Neutrophil (primary cell): ENCODE measurements around the gene ATP6V0C.

Source experiments
- H3K27ac ChIP-seq: fragments of 200-600 bp; sonication (generic); 2 replicates; pipeline ENCODE4 v1.5.1; 2016; ENCODE audit warnings: mild to moderate bottlenecking, moderate library complexity
- H3K27me3 ChIP-seq: fragments of 200-600 bp; sonication (generic); 2 replicates; pipeline ENCODE4 v1.6.0; 2016; ENCODE audit warnings: mild to moderate bottlenecking
- H3K36me3 ChIP-seq: fragments of 200-600 bp; sonication (generic); 2 replicates; pipeline ENCODE4 v1.5.1; 2017
- H3K4me1 ChIP-seq, 2 experiments: fragments of 200-600 bp in 1 of 2; sonication (generic) in 1 of 2; 1 replicate in 1 of 2; 2 replicates in 1 of 2; pipeline versions ENCODE4 v1.5.1 to v1.6.1; 2013 to 2016; ENCODE audit warnings: low read depth in 1 of 2, low read length in 1 of 2, mild to moderate bottlenecking in 1 of 2, moderate library complexity in 1 of 2; ENCODE audit not compliant: control insufficient read depth in 1 of 2, insufficient read depth in 1 of 2
- H3K4me3 ChIP-seq, 2 experiments: fragments of 200-600 bp in 1 of 2; sonication (generic) in 1 of 2; 1 replicate in 1 of 2; 2 replicates in 1 of 2; pipeline ENCODE4 v1.5.1; 2013 to 2016; ENCODE audit warnings: low read depth in 1 of 2, low read length in 1 of 2, mild to moderate bottlenecking in 1 of 2, moderate library complexity in 1 of 2
- H3K9me3 ChIP-seq: fragments of 200-600 bp; sonication (generic); 2 replicates; pipeline ENCODE4 v1.5.1; 2016
- TF ChIP-seq, protein P1 (sequence below): fragments of 200-600 bp; sonication (generic); IDR thresholded peaks from 2 replicates; pipeline ENCODE4 v1.5.1; 2016; ENCODE audit warnings: antibody characterized with exemption

ATP6V0C gene

DNA sequence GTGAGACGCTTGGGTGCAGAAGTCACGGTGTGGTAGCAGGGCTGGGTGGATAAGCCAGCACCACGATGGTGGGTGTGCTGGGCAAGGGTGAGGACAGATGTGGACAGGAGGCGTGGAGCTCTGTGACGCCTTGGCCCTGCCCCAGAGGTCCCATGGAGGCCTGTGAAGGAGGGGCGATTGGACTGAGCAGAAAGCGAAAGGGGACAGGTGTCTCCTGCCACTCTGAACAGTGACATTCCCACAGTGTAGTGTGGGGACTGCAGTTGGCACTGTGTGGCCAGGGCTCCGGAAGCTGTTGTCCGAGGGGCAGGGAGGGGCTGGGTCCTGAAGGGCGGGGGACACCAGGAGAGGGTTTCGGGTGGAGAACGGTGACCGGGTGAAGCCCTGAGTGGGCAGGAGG lies 31.5 kb upstream of the ATP6V0C start:
- Histone ChIP-seq H3K4me3 (no peak overlapping the region), H3K36me3 (no peaks in the 10 kb centered on the region), H3K4me1 (peaks cover 7 to 10% of the 10 kb centered on the region in 2 experiments), H3K9me3 (no peaks in the 10 kb centered on the region), H3K27ac (no peak overlapping the region), H3K27me3 (peaks cover 5% of the 10 kb centered on the region)
- TF ChIP-seq, protein P1, sequence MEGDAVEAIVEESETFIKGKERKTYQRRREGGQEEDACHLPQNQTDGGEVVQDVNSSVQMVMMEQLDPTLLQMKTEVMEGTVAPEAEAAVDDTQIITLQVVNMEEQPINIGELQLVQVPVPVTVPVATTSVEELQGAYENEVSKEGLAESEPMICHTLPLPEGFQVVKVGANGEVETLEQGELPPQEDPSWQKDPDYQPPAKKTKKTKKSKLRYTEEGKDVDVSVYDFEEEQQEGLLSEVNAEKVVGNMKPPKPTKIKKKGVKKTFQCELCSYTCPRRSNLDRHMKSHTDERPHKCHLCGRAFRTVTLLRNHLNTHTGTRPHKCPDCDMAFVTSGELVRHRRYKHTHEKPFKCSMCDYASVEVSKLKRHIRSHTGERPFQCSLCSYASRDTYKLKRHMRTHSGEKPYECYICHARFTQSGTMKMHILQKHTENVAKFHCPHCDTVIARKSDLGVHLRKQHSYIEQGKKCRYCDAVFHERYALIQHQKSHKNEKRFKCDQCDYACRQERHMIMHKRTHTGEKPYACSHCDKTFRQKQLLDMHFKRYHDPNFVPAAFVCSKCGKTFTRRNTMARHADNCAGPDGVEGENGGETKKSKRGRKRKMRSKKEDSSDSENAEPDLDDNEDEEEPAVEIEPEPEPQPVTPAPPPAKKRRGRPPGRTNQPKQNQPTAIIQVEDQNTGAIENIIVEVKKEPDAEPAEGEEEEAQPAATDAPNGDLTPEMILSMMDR: no peak

GRCh38 chr16:2482708-2483534 lies 30.8 kb upstream of the ATP6V0C start:
- Histone ChIP-seq H3K4me1 (peaks cover 13 to 17% of the 10 kb centered on the region in 2 experiments), H3K36me3 (no peaks in the 10 kb centered on the region), H3K27ac (no peak overlapping the region), H3K4me3 (no peak overlapping the region), H3K27me3 (peaks cover 11% of the 10 kb centered on the region), H3K9me3 (no peaks in the 10 kb centered on the region)
- TF ChIP-seq, protein P1: no peak

DNA sequence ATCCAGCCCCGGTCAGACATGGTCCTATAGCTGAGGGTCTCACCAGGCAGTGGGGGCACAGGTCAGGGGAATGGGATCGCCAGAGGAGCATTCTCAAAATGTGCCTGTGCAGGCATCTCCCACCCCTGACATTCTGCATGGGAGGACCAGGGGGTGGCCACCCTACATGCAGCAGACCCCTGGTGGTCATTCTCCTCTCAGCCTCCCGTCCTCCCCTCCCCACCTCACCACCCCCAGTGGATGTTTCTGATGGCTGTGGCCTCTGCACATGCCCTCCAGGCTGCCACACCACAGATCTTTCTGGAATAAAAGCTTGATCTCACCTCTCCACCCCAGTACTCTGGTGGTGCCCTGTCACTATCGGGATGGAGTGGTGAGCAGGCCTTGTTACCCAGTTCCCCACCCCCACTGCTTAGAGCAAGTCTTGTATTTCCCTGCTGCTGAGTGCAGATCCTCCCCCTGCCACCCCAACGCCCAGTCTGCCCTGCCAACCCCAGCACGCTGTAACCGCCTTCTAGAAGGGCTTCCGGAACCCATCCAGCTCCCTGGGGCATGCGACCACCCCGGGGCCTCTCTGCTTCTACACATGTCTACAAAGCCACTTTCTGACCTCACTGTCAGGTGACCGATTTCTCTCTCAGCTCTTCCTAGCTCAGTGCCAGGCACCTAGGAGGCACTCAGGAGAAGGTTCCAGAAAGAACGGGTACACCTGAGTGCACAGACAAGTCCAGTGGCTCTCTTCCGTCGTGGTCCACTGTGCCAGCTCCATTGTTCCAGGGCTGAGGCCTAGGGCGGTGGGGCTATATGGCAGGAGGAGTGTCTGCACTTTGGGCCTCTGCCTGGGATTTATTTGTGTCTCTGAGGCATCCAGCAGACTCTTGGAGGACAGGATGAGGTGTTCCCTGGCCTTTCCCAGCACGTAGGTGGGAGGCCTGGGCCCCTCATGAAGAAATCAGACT lies 29.5 kb upstream of the ATP6V0C start:
- TF ChIP-seq, protein P1: no peak
- Histone ChIP-seq H3K4me1 (peaks cover 16 to 21% of the 10 kb centered on the region in 2 experiments), H3K36me3 (no peaks in the 10 kb centered on the region), H3K27ac (no peak overlapping the region), H3K4me3 (no peak overlapping the region), H3K27me3 (peaks cover 14% of the 10 kb centered on the region), H3K9me3 (no peaks in the 10 kb centered on the region)

GRCh38 chr16:2484898-2485508 lies 28.7 kb upstream of the ATP6V0C start:
- no peak overlapping the region for H3K4me3 ChIP-seq
- H3K36me3 ChIP-seq: no peaks in the 10 kb centered on the region
- H3K27me3 ChIP-seq: peaks cover 14% of the 10 kb centered on the region
- H3K9me3 ChIP-seq: no peaks in the 10 kb centered on the region
- TF ChIP-seq, protein P1: no peak
- H3K4me1 ChIP-seq: peaks cover 16 to 21% of the 10 kb centered on the region in 2 experiments
- H3K27ac ChIP-seq: no peak overlapping the region

DNA sequence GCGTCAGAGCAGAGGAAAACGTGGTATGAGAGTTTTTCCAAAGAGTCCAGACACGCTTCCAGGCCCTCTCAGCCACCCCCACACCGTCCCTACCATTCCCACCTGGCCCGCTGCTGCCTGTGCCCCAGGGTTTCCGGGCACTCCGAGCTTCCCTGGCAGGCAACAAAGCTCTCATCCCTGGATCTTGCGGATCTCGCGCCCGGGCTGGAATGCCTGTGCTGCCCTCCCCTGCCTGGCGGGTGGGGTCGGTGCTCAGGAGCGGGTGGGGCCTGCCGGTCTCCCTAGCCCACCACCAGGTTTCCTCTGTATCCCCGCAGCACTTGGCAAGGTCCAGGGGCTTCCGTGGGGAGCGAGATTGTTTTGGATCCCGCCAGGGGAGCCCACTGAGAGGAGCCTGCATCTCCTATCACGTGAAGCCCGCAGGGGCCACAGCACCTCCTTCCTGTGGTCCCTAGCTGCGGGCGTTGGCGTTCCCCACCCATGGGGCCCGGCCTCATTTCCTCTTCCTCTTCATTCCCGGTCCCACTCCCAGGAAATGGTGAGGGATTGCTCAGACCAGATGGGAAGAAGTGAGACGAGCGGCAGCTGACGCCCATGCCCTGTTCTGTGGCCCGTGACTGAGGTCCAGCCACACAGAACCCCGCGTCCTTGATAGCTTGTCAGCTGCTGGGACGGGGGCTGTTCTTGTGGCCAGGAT lies 27.8 kb upstream of the ATP6V0C start:
- no peaks in the 10 kb centered on the region for H3K9me3 ChIP-seq
- no peaks in the 10 kb centered on the region for H3K36me3 ChIP-seq
- no peak overlapping the region for H3K27ac ChIP-seq
- TF ChIP-seq, protein P1: no peak
- peaks cover 14% of the 10 kb centered on the region for H3K27me3 ChIP-seq
- H3K4me1 ChIP-seq: peaks cover 16 to 21% of the 10 kb centered on the region in 2 experiments
- H3K4me3 ChIP-seq: no peak overlapping the region
